ENCODE data around the gene XPO1.

GRCh38 chr2:61461404-61461803, 76.8 kb downstream of the XPO1 start:
- no peak for TF ChIP-seq POLR2A (IDR thresholded peaks at IDR 0.05; ENCODE audit: low read depth, low read length)
- no peak for TF ChIP-seq CTCF (conservative IDR thresholded peaks at IDR 0.05; ENCODE audit: low read depth, low read length)
- TF ChIP-seq FOS (IDR thresholded peaks at IDR 0.05; ENCODE audit: low read depth, low read length): no peak
- TF ChIP-seq CHD1 (IDR thresholded peaks at IDR 0.05; ENCODE audit: low read depth, low read length): no peak
- no peak for TF ChIP-seq RFX5 (IDR thresholded peaks at IDR 0.05; ENCODE audit: low read depth, low read length)
- TF ChIP-seq MAFK (IDR thresholded peaks at IDR 0.05; ENCODE audit: low read depth, low read length): no peak
- no peak for TF ChIP-seq SMC3 (IDR thresholded peaks at IDR 0.05; ENCODE audit: low read depth, low read length)
- no peak for TF ChIP-seq MXI1 (IDR thresholded peaks at IDR 0.05; ENCODE audit: borderline replicate concordance, low read depth, low read length)
- TF ChIP-seq RCOR1 (IDR thresholded peaks at IDR 0.05; ENCODE audit: insufficient replicate concordance, low read length): no peak
- TF ChIP-seq BHLHE40 (IDR thresholded peaks at IDR 0.05; ENCODE audit: low read depth, low read length): no peak
- no peak for TF ChIP-seq CEBPB (IDR thresholded peaks at IDR 0.05; ENCODE audit: low read depth, low read length)
- TF ChIP-seq ELK1 (IDR thresholded peaks at IDR 0.05; ENCODE audit: borderline replicate concordance, low read depth, low read length): no peak
- no peak for TF ChIP-seq MAZ (IDR thresholded peaks at IDR 0.05; ENCODE audit: borderline replicate concordance, low read depth, low read length)
- TF ChIP-seq RAD21 (IDR thresholded peaks at IDR 0.05; ENCODE audit: low read length): no peak
